ENCODE measurements around the gene AURKAIP1. TPM values are rescaled to one million over a fixed set of nuclear protein-coding genes. Genes with fewer than 3 reads are reported as not detected.
A peak's percentile ranks its signal among the peaks of the same experiment; 100 is the strongest.
"Not testable (repeated sequence)": the region's sequence is repeated elsewhere in the genome, so short reads cannot be mapped to it uniquely, and the experiment has no call there.

The AURKAIP1 gene
- total and polyA plus RNA-seq, 2 donors from 2014 or later, result 111 to 359 TPM

DNA sequence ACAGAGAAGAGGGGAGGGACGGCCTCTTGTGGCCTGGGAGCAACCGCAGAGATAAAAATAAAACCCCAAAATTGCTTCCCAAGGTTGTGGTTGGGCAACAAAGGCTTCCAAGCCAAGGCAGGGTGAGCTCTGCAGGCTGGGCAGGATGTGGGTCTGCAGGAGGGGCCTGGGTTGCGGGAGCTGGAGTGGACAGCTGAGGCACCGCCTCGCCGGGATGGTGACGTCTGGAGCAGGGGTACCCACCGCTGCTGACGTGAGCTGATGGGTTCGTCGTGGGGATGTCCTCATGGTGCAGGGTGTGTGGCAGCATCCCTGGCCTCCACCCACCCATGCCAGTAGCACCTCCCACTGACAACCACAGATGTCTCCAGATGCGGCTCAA lies 3.7 kb downstream of the AURKAIP1 start:
- no peak for FAIRE-seq
- Histone ChIP-seq H3K4me1 (ENCODE audit: control insufficient read depth in 2 of 3, insufficient read depth in 2 of 3, low read depth in 1 of 3, low read length in 3 of 3) (peaks cover 0 to 19% (median 0%) of the 10 kb centered on the region in 3 donors), H3K27ac (ENCODE audit: low read depth in 2 of 2, low read length in 2 of 2) (no peak overlapping the region), H3K9ac (ENCODE audit: low read length in 3 of 3) (no peak overlapping the region), H3K9me3 (ENCODE audit: control insufficient read depth in 2 of 3, insufficient read depth in 1 of 3, low read length in 3 of 3) (no peaks in the 10 kb centered on the region), H3K27me3 (ENCODE audit: control insufficient read depth, insufficient read depth, low read length) (no peaks in the 10 kb centered on the region), H3K36me3 (ENCODE audit: control insufficient read depth in 2 of 3, insufficient read depth in 3 of 3, low read length in 3 of 3) (no peaks in the 10 kb centered on the region), H3K4me3 (ENCODE audit: low read length in 3 of 3) (no peak overlapping the region)
- TF ChIP-seq, protein P1, sequence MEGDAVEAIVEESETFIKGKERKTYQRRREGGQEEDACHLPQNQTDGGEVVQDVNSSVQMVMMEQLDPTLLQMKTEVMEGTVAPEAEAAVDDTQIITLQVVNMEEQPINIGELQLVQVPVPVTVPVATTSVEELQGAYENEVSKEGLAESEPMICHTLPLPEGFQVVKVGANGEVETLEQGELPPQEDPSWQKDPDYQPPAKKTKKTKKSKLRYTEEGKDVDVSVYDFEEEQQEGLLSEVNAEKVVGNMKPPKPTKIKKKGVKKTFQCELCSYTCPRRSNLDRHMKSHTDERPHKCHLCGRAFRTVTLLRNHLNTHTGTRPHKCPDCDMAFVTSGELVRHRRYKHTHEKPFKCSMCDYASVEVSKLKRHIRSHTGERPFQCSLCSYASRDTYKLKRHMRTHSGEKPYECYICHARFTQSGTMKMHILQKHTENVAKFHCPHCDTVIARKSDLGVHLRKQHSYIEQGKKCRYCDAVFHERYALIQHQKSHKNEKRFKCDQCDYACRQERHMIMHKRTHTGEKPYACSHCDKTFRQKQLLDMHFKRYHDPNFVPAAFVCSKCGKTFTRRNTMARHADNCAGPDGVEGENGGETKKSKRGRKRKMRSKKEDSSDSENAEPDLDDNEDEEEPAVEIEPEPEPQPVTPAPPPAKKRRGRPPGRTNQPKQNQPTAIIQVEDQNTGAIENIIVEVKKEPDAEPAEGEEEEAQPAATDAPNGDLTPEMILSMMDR (IDR thresholded peaks at IDR 0.05; ENCODE audit: borderline replicate concordance, extremely low read depth, insufficient read depth), result no peak
- intact Hi-C loops (cut with DNase I), result no loop called here
- peak in 2 of 5 donors; percentile 61 to 75 for DNase-seq

DNA sequence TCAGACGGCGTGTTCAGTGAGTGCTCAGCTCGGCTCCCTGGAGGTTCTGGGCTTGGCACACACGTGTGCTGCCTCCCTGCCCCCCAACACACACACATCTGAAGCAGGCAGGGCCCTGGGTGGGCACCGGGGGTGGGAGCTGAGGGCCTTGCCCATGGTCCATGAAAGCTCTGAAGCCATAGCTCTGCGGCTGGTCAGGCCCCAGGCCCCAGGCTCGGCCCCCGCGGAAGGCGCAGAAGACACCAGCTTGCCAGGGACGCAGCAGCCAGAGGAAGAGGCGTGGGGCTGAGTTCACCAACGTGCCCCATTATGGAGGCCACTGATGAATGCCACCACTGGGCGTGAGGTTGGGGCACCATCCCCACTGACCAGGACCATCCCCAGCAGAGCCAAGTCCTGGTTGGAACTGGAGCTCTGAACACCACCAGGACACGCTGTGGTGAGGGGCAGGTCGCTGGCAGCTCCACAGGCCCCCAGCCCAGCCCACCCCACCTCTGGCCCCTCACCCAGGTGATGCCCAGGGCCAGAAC lies 4.2 kb downstream of the AURKAIP1 start:
- H3K4me1 ChIP-seq (ENCODE audit: control insufficient read depth in 2 of 3, insufficient read depth in 2 of 3, low read depth in 1 of 3, low read length in 3 of 3), result peaks cover 0 to 19% (median 0%) of the 10 kb centered on the region in 3 donors
- intact Hi-C loops (cut with DNase I), result no loop called here
- no peaks in the 10 kb centered on the region for H3K27me3 ChIP-seq (ENCODE audit: control insufficient read depth, insufficient read depth, low read length)
- DNase-seq (peak in 2 of 5 donors; percentile 49 to 69), FAIRE-seq (no peak)
- peaks cover 0 to 2% (median 0%) of the 10 kb centered on the region in 3 donors for H3K9me3 ChIP-seq (ENCODE audit: control insufficient read depth in 2 of 3, insufficient read depth in 1 of 3, low read length in 3 of 3)
- no peak overlapping the region for H3K4me3 ChIP-seq (ENCODE audit: low read length in 3 of 3)
- no peak overlapping the region for H3K27ac ChIP-seq (ENCODE audit: low read depth in 2 of 2, low read length in 2 of 2)
- no peaks in the 10 kb centered on the region for H3K36me3 ChIP-seq (ENCODE audit: control insufficient read depth in 2 of 3, insufficient read depth in 3 of 3, low read length in 3 of 3)
- TF ChIP-seq, protein P1 (IDR thresholded peaks at IDR 0.05; ENCODE audit: borderline replicate concordance, extremely low read depth, insufficient read depth), result no peak
- no peak overlapping the region for H3K9ac ChIP-seq (ENCODE audit: low read length in 3 of 3)

DNA sequence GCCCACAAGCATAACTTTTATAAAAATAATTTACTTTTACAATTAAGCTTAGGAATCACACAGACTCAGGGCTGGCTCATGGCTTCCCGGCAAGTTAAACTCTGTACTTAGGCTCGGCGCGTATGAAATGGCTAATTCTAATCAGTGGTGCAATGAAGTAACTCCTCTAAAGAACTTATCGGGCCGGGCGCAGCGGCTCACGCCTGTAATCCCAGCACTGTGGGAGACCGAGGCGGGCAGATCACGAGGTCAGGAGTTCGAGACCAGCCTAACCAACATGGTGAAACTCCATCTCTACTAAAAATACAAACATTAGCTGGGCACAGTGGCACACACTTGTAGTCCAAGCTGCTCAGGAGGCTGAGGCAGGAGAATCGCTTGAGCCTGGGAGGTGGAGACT lies 4.9 kb downstream of the AURKAIP1 start:
- peak in 1 of 5 donors; percentile 43 for DNase-seq

DNA sequence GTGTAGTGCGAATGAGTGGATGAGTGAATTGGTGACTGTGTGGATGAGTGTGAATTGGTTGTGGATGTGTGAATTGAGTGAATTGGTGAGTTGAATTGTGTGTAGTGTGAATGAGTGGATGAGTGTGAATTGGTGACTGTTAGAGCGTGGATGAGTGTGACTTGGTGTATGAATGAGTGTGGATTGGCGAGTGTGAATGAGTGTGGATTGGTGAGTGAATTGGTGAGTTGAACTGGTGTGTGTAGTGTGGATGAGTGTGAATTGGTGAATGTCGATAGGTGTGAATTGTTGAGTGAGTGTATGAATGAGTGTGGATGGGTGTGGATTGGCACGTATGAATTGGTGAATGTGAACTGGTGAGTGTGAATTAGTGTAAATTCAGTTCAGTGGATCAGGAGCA lies 7.7 kb downstream of the AURKAIP1 start:
- no peak for DNase-seq
- no peaks in the 10 kb centered on the region for H3K36me3 ChIP-seq (ENCODE audit: control insufficient read depth in 2 of 3, insufficient read depth in 3 of 3, low read length in 3 of 3)
- H3K4me3 ChIP-seq (ENCODE audit: low read length in 3 of 3), result peak overlapping the region in 1 of 3 donors; percentile 7
- TF ChIP-seq, protein P1 (IDR thresholded peaks at IDR 0.05; ENCODE audit: borderline replicate concordance, extremely low read depth, insufficient read depth), result no peak
- H3K9ac ChIP-seq (ENCODE audit: low read length in 3 of 3), result no peak overlapping the region
- no peak overlapping the region for H3K27ac ChIP-seq (ENCODE audit: low read depth in 2 of 2, low read length in 2 of 2)
- intact Hi-C loops (cut with DNase I), result no loop called here
- peaks cover 0 to 2% (median 0%) of the 10 kb centered on the region in 3 donors for H3K9me3 ChIP-seq (ENCODE audit: control insufficient read depth in 2 of 3, insufficient read depth in 1 of 3, low read length in 3 of 3)
- H3K4me1 ChIP-seq (ENCODE audit: control insufficient read depth in 2 of 3, insufficient read depth in 2 of 3, low read depth in 1 of 3, low read length in 3 of 3), result peaks cover 0 to 5% (median 0%) of the 10 kb centered on the region in 3 donors
- FAIRE-seq, result no peak
- no peaks in the 10 kb centered on the region for H3K27me3 ChIP-seq (ENCODE audit: control insufficient read depth, insufficient read depth, low read length)

More for the DNA sequence above, 4.9 kb downstream of the AURKAIP1 start:
- H3K9me3 ChIP-seq (ENCODE audit: control insufficient read depth in 2 of 3, insufficient read depth in 1 of 3, low read length in 3 of 3); H3K9ac ChIP-seq (ENCODE audit: low read length in 3 of 3); H3K27ac ChIP-seq (ENCODE audit: low read depth in 2 of 2, low read length in 2 of 2); FAIRE-seq; H3K4me3 ChIP-seq (ENCODE audit: low read length in 3 of 3); intact Hi-C loops (cut with DNase I); H3K27me3 ChIP-seq (ENCODE audit: control insufficient read depth, insufficient read depth, low read length); H3K36me3 ChIP-seq (ENCODE audit: control insufficient read depth in 2 of 3, insufficient read depth in 3 of 3, low read length in 3 of 3): not testable (repeated sequence)
- H3K4me1 ChIP-seq (ENCODE audit: control insufficient read depth in 2 of 3, insufficient read depth in 2 of 3, low read depth in 1 of 3, low read length in 3 of 3), result peaks cover 0 to 19% (median 0%) of the 10 kb centered on the region in 3 donors

Data from kidney (tissue), 14 donors.